ENCODE results near the gene USP16.

Gene USP16

GRCh38 chr21:29034678-29035077, 10.2 kb downstream of the USP16 start:
- no peak for DNase-seq

GRCh38 chr21:29052224-29052623, 27.8 kb downstream of the USP16 start:
- DNase-seq = no peak

GRCh38 chr21:29053011-29053553, 28.6 kb downstream of the USP16 start:
- DNase-seq = no peak

DNA sequence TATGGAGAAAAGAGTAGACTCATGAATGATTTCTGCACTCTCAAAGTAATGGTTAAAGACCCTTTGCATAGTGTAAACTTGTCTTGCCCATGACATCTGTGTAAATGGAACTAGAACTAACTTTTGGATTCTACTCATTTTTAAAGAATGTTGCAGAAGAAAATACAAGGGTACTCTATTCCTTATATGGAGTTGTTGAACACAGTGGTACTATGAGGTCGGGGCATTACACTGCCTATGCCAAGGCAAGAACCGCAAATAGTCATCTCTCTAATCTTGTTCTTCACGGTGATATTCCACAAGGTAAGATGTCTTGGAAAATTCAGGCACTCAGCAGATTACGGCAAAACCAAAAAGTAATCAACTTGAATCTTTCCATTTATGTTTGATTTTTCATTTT, 29.2 kb downstream of the USP16 start:
- no peak for DNase-seq

- no peak for DNase-seq
Measured at GRCh38 chr21:29055080-29055479, 30.6 kb downstream of the USP16 start.

DNA sequence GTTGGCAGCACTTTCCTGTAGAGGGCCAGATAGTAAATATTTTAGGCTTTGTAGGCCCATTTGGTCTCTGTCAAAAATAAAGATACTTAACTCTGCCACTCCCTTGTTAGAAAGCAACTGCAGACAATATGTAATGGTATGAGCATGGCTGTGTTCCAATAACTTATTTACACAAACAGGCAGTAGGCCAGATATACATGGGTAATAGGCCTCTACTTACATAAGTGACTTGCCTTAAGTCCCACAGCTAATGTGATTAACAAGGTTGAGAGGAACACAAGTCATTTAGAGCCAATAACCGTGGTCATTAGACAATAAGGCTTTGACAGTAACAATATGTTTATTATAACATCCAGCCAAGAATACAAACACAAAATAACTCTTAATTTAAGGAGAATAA, 31.5 kb downstream of the USP16 start:
- no peak for DNase-seq

DNA sequence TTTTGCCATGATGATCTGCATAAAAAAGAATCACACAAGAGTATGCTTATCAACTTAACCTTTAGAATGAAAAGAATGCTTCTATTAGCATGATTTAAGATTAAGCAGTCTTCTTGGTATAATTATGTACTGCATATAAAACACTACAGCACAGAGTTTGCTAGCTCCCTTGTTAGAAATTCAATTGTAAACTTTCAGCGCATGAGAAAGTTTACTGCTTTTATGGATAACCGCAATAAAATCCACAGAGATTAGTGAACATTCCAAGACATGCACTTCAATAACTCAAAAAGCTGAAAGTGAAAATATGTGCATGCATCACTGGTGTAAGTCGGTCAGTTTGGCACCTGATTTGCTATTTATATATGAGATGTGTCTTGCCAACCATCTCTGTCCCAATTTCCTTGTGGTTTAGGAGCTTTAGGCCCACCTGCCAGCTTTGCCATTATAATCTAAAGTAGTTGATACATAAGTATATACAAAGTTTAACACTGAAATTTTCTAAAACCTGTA, 32.1 kb downstream of the USP16 start:
- no peak for DNase-seq

DNA sequence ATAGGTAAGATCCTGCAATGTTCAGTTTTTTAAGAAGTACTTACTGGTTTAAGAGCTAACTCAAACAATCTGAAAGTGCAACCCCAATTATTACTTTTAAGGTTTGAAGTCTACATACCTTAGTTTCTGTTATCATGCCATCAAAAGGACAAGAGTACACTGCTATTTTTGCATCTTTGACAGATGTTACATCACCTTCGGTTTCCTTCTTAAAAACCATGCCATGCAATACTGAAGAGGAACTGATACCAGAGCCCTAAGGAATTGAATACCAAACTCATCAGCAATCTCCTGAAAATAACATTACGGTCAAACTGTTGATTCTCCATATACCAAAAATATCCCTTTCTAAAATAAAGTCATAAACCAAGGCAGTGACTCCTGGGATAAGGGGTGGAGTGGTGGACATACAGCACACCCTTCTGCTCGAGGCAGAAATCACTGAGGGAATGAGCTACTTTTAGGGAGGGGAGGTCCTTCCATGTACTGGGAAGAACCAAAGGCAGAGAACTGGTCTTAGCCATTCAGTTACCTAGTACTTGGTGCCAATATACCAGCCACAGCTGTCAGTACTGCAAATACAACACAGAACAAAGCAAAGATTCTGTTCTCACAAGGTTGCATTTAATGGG, 40.5 kb downstream of the USP16 start:
- DNase-seq = no peak

DNA sequence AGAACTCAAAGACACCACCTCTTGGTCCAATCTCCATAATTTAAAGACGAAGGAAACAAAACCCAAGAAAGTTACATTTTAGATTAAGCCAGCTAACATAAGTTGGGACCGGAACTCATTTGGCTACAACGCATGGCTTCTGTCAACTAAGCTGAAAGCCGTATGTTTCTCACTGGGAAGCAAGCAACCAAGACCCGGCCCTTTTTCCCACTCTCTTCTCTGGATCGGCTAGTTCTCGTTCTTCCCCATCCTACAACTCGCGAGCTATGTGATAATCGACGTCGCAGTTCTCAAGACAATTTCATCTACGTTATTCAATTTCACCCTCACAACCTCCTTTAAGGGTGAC, 48.4 kb downstream of the USP16 start:
- DNase-seq = no peak

- peak; percentile 91 for DNase-seq
Measured at GRCh38 chr21:29073222-29074006, 48.9 kb downstream of the USP16 start, which contains the start of gene CCT8. TSS of gene CCT8 (minus strand) at chr21:29073648. CDS start at chr21:29073590, 58 bp downstream.

DNA sequence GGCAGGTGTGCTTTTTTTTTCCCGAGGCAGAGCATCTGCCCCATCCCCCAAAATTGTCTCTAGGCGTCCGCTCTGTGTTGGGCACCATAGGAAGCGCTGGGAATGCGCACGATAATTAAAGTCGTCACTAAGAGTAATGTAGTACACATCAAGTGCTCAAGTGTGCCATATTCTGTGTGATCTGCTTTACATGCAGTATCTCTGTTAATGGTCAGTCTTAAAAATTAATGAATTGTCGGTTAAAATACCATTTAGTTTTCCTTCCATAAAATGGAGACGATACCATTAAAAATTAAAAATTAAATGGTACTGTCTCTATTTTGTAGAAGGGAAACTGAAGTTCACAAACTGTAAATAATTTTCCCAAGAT, 49.5 kb downstream of the USP16 start:
- DNase-seq = no peak

GRCh38 chr21:29074783-29075182, 50.3 kb downstream of the USP16 start:
- DNase-seq = no peak

DNA sequence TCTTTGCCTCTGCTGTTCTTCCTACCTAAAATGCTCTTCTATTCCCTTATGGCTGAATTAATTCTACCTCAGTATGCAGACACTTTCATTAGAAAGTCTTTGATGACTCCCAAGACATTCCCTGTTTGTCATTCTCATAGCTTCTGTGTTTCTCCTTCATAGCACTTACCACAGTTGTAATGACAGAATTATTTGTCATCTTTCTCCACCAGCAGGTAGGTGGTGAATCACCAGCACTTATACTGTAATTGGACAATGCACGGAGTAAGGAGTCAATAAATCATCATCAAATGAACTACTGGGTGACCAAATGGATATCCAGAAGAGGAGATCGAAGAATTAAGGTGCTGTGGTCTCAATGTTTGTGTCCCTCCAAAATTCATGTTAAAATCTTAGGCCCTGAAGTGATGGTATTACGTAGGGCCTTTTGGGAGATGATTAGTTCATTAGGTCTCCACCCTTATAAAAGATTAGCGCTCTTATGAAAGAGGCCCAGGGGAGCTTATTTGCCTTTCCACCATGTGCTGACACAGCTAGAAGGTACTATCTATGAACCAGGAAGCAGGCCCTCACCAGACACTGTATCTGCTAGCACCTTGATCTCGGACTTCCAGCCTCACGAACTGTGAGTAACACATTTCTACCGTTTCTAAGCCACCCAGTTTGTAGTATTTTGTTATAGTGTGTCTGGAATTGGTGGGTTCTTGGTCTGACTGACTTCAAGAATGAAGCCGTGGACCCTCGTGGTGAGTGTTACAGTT, 51.4 kb downstream of the USP16 start:
- no peak for DNase-seq

DNA sequence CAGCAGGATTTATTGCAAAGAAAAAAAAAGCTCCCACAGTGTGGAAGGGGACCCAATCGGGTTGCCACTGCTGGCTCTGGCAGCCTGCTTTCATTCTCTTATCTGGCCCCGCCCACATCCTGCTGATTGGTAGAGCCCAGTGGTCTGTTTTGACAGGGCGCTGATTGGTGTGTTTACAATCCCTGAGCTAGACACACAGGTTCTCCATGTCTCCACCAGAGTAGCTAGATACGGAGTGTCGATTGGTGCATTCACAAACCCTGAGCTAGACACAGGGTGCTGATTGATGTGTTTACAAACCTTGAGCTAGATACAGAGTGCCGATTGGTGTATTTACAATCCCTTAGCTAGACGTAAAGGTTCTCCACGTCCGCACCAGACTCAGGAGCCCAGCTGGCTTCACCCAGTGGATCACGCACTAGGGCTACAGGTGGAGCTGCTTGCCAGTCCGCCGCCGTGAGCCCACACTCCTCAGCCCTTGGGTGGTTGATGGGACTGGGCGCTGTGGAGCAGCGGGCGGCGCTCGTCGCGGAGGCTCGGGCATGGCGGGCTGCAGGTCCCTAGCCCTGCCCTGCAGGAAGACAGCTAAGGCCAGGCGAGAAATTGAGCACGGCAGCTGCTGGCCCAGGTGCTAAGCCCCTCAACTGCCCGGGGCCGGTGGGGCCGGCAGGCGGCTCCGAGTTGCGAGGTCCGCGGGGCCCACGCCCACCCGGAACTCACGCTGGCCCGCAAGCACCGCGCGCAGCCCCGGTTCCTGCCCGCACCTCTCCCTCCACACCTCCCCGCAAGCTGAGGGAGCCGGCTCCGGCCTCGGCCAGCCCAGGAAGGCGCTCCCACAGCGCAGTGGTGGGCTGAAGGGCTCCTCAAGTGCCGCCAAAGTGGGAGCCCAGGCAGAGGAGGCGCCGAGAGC, 52.5 kb downstream of the USP16 start:
- DNase-seq = peak; percentile 2

GRCh38 chr21:29077651-29078090, 53.2 kb downstream of the USP16 start:
- DNase-seq = peak; percentile 42

DNA sequence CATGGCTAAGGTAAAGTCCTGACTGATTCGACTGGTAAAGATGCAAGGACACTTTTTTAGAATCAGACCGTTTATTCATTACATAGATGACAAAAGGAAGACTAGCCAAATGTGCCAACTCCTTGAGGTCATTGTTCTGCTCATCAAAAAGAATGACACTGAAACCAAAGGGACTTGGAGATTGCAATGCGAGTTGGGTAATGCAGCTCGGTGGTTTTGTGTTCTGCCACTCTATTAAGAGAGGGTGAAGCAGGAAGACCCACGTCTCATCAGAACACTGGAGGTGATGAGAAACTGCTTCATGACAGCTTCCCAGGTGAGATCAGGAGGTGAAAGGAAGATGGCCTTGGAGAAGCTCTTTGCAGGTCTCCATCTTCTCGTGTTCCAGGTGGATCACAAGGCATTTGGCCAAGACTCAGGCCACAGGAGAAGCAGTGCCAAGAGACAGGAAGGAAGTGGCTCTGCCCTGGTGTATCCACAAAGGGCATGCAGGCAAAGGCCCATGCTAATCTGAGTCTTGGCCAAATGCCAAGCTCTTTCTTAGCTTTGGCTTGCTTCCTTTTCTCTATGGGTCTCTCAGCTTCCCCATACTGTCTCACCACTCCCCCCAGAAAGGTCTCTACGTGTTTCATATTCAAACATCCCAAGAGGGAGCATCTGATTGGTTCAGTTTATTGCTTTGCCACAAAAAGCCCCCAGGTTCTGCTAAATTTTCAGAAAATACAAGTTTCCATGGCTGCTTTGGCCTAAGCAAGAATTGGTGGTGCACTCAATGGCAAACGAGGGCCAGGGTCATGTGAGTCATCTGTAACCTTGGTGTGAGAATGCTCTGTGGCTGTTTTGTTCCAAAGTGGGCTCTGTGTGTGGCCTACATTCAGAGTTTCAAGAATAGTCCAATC, 54.6 kb downstream of the USP16 start:
- no peak for DNase-seq

- DNase-seq = no peak
Measured at GRCh38 chr21:29080454-29080941, 56.0 kb downstream of the USP16 start.

- DNase-seq = no peak
Measured at GRCh38 chr21:29082046-29082815, 57.8 kb downstream of the USP16 start.

DNA sequence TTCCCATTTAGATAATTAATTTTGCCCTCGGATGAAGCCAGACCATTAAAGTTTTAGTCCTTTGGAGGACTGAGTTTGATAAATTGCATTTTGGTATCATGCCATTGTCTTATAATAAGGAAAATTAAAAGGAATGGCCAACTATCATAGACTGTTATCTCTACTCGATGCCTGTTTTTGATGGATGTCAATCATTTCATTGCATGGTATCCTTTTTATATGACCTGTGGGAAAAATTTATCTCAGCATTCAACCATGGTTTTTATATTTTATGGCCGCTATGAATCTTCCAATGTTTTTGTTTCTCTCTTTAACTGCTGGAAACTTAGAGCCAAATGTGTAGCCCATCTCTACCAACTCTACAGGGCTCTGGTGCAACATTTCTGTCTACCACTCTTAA, 58.8 kb downstream of the USP16 start:
- DNase-seq = no peak

- no peak for DNase-seq
Measured at GRCh38 chr21:29084372-29084771, 59.9 kb downstream of the USP16 start.
